Measurements from ENCODE around the gene NSF.

DNA sequence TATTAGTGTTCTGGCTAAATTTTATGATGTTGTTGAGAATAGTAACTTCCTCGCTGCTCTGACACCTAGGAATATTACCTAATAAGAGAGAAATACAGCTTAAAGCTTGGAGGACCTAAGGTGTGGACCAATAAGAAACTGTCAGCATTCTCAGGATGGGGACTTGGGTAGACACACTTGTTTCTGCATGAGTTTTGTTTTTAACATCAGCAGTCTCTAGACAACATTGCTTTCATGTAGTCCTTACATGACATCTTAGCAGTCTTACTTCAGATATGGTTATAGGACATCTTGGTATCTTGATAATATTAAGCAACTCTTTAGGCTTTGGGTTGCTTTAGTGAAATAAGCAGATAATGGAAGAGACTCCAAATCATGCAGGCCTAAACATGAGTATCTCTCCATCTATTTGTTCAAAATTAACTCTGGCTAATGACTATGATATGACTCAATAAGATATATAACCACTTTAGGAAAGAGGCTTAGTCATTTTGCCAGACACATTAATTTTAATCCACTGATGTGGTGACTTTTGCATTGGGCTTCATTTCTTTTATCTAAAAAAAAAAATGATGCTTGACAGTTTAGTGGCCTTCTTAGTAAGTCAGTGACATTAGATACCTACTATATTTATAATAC is 143.5 kb downstream of the NSF start:
- TF ChIP-seq, protein P1, sequence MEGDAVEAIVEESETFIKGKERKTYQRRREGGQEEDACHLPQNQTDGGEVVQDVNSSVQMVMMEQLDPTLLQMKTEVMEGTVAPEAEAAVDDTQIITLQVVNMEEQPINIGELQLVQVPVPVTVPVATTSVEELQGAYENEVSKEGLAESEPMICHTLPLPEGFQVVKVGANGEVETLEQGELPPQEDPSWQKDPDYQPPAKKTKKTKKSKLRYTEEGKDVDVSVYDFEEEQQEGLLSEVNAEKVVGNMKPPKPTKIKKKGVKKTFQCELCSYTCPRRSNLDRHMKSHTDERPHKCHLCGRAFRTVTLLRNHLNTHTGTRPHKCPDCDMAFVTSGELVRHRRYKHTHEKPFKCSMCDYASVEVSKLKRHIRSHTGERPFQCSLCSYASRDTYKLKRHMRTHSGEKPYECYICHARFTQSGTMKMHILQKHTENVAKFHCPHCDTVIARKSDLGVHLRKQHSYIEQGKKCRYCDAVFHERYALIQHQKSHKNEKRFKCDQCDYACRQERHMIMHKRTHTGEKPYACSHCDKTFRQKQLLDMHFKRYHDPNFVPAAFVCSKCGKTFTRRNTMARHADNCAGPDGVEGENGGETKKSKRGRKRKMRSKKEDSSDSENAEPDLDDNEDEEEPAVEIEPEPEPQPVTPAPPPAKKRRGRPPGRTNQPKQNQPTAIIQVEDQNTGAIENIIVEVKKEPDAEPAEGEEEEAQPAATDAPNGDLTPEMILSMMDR (IDR thresholded peaks at IDR 0.05), result no peak
- no peak for TF ChIP-seq ZFX (IDR thresholded peaks at IDR 0.05; ENCODE audit: borderline replicate concordance)
